NB4 (cell line): ENCODE data around the gene NOB1.

ENCODE experiments used
- DNase-seq: peaks from one replicate; pipeline ENCODE4 v3.0.0; 2010; ENCODE audit warnings: low read depth
- H3K4me3 ChIP-seq: one replicate; pipeline ENCODE4 v1.5.1; 2011; ENCODE audit warnings: mild to moderate bottlenecking, low read depth, low read length, moderate library complexity
- MYC ChIP-seq: IDR thresholded peaks from 2 replicates; pipeline ENCODE4 v1.6.1; 2011; ENCODE audit warnings: low read depth, low read length
- POLR2A ChIP-seq: IDR thresholded peaks from 2 replicates; pipeline ENCODE4 v1.6.1; 2011; ENCODE audit warnings: mild to moderate bottlenecking; ENCODE audit not compliant: insufficient read length; ENCODE audit errors: extremely low read depth
- TF ChIP-seq, protein P1 (sequence below): IDR thresholded peaks from 2 replicates; pipeline ENCODE4 v1.6.1; 2011; ENCODE audit warnings: low read depth, low read length
- TF ChIP-seq, protein P2 (sequence below): IDR thresholded peaks from one replicate; pipeline ENCODE4 v1.5.1; 2012; ENCODE audit warnings: low read depth, low read length

The NOB1 gene

DNA sequence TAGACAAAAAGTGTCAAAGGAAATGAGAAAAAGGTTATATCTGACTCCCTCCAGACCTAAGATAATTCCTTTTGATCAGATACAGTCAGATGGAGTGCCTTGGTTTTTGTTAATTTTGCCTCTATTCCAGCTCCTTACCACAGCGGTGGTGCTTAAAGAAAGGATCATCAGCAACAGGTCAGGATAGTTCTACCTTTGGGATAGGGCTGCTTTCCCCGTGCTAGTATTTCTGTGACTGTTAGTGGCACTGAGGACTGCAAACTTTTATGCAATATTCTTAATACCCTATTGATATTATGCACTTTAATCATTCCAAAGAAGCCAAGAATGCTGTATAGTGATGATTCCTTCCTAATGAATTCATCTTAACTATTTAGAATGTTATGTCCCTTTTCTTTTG is 52.9 kb downstream of the NOB1 start:
- DNase-seq, result no peak
- H3K4me3 ChIP-seq, result no peak overlapping the region
- no peak for TF ChIP-seq POLR2A
- TF ChIP-seq, protein P1, sequence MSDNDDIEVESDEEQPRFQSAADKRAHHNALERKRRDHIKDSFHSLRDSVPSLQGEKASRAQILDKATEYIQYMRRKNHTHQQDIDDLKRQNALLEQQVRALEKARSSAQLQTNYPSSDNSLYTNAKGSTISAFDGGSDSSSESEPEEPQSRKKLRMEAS, result no peak
- TF ChIP-seq, protein P2, sequence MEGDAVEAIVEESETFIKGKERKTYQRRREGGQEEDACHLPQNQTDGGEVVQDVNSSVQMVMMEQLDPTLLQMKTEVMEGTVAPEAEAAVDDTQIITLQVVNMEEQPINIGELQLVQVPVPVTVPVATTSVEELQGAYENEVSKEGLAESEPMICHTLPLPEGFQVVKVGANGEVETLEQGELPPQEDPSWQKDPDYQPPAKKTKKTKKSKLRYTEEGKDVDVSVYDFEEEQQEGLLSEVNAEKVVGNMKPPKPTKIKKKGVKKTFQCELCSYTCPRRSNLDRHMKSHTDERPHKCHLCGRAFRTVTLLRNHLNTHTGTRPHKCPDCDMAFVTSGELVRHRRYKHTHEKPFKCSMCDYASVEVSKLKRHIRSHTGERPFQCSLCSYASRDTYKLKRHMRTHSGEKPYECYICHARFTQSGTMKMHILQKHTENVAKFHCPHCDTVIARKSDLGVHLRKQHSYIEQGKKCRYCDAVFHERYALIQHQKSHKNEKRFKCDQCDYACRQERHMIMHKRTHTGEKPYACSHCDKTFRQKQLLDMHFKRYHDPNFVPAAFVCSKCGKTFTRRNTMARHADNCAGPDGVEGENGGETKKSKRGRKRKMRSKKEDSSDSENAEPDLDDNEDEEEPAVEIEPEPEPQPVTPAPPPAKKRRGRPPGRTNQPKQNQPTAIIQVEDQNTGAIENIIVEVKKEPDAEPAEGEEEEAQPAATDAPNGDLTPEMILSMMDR, result no peak
- no peak for TF ChIP-seq MYC

DNA sequence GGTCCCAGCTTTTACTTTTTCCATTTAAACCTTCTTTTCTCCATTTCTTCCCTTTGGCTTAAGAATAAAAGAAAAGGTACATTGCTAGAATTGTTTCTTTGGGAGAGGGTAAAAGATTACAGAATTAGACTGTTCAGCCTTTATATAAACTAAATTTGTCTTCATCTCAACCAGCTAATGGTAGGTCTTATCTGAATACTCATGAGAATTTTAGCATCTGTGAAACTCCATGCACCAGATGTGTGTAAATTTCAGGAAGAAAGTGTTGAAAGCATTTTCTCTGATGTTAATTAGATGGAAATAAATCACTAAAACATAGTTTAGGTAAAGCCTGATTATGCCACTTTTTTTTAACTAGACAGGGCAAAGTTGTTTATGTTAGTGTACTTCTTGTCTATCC is 53.3 kb downstream of the NOB1 start:
- TF ChIP-seq POLR2A (no peak), MYC (no peak)
- TF ChIP-seq, protein P1, result no peak
- TF ChIP-seq, protein P2, result no peak
- no peak for DNase-seq
- no peak overlapping the region for H3K4me3 ChIP-seq

DNA sequence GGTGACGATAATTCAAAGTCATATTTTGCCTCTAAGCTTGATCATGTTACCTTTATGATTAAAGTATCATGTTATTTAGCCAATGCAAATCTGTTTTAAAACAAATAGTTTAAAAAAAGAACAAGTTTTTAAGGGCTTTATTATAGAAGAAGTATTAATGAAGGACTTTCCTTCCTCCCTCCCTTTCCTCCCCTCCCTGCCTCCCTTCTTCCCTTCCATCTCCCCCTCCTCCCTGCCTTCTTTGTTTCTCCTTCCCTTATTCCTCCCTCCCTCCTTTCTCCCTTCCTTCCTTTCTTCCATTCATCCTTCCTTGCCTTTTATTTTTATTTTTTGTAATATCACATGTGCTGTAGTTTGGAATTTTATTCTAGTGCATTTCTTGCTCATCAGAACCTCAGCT is 54.8 kb downstream of the NOB1 start:
- no peak for TF ChIP-seq POLR2A
- no peak overlapping the region for H3K4me3 ChIP-seq
- DNase-seq, result no peak

- no peak for DNase-seq
- H3K4me3 ChIP-seq, result no peak overlapping the region
- TF ChIP-seq MYC, result no peak
- TF ChIP-seq POLR2A, result no peak
- TF ChIP-seq, protein P2, result no peak
- TF ChIP-seq, protein P1, result no peak
Observed at GRCh38 chr16:69698404-69698803, 56.3 kb downstream of the NOB1 start.

GRCh38 chr16:69693916-69694315 is 60.8 kb downstream of the NOB1 start:
- no peak overlapping the region for H3K4me3 ChIP-seq
- TF ChIP-seq, protein P1, result no peak
- TF ChIP-seq, protein P2, result no peak
- TF ChIP-seq POLR2A (no peak), MYC (no peak)
- DNase-seq, result no peak

DNA sequence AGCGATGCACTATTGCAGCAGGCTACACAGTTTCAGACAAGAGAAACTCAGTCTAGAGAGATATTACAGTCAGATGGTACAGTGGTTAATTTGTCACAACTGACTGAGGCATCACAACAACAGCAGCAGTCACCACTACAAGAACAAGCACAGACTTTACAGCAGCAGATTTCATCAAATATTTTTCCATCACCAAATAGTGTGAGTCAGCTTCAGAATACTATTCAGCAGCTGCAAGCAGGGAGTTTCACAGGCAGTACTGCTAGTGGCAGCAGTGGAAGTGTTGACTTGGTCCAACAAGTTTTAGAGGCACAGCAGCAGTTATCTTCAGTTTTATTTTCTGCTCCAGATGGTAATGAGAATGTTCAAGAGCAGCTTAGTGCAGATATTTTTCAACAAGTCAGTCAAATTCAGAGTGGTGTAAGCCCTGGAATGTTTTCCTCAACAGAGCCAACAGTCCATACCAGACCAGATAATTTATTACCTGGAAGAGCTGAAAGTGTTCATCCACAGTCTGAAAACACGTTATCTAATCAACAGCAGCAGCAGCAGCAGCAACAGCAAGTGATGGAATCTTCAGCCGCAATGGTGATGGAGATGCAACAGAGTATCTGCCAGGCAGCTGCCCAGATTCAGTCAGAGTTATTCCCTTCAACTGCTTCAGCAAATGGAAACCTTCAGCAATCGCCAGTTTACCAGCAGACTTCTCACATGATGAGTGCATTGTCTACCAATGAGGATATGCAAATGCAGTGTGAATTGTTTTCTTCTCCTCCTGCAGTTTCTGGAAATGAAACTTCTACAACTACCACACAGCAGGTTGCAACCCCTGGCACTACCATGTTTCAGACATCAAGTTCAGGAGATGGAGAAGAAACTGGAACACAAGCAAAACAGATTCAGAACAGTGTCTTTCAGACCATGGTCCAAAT is 62.5 kb downstream of the NOB1 start:
- TF ChIP-seq, protein P2, result no peak
- no peak for TF ChIP-seq POLR2A
- TF ChIP-seq, protein P1, result no peak
- TF ChIP-seq MYC, result no peak
- H3K4me3 ChIP-seq, result no peak overlapping the region
- DNase-seq, result no peak
